GM15510 (cell line): ENCODE results near the gene TNRC18.

ENCODE experiments used
- POLR2A ChIP-seq: IDR thresholded peaks from 3 replicates; pipeline ENCODE4 v1.6.1; 2011; ENCODE audit warnings: borderline replicate concordance; ENCODE audit not compliant: insufficient read length; ENCODE audit errors: extremely low read depth

Gene TNRC18

GRCh38 chr7:5423306-5423975 is at the start of gene TNRC18:
TNRC18 (minus strand) TSS chr7:5423834; CDS start chr7:5421246, 2,588 bp downstream.
- TF ChIP-seq POLR2A, result no peak

GRCh38 chr7:5472432-5473315 is 49.0 kb upstream of the TNRC18 start:
- no peak for TF ChIP-seq POLR2A

- no peak for TF ChIP-seq POLR2A
These were observed 47.2 kb upstream of the TNRC18 start for GRCh38 chr7:5470816-5471215.

GRCh38 chr7:5470167-5470532 is 46.5 kb upstream of the TNRC18 start:
- TF ChIP-seq POLR2A, result no peak

- TF ChIP-seq POLR2A, result no peak
These were observed 45.9 kb upstream of the TNRC18 start for GRCh38 chr7:5469375-5470166.

- TF ChIP-seq POLR2A, result no peak
These were observed 44.0 kb upstream of the TNRC18 start for GRCh38 chr7:5467645-5468044.

GRCh38 chr7:5466551-5466950 is 42.9 kb upstream of the TNRC18 start:
- TF ChIP-seq POLR2A, result no peak

GRCh38 chr7:5463031-5463430 is 39.4 kb upstream of the TNRC18 start:
- no peak for TF ChIP-seq POLR2A

GRCh38 chr7:5462216-5462615 is 38.6 kb upstream of the TNRC18 start:
- TF ChIP-seq POLR2A, result no peak

- no peak for TF ChIP-seq POLR2A
These were observed 35.4 kb upstream of the TNRC18 start for GRCh38 chr7:5458921-5459480.

- TF ChIP-seq POLR2A, result no peak
These were observed 33.7 kb upstream of the TNRC18 start for GRCh38 chr7:5457245-5457735.

GRCh38 chr7:5456409-5456808 is 32.8 kb upstream of the TNRC18 start:
- TF ChIP-seq POLR2A, result no peak

- no peak for TF ChIP-seq POLR2A
These were observed 32.1 kb upstream of the TNRC18 start for GRCh38 chr7:5455581-5456219.

- no peak for TF ChIP-seq POLR2A
These were observed 31.5 kb upstream of the TNRC18 start for GRCh38 chr7:5455175-5455574.
